ENCODE data around the gene RFX4. TPM values are rescaled to one million over a fixed set of nuclear protein-coding genes. Genes with fewer than 3 reads are reported as not detected.
A peak's percentile ranks its signal among the peaks of the same experiment; 100 is the strongest.

RFX4 gene
- total RNA-seq, 1 experiment from 2014 or later = not detected

DNA sequence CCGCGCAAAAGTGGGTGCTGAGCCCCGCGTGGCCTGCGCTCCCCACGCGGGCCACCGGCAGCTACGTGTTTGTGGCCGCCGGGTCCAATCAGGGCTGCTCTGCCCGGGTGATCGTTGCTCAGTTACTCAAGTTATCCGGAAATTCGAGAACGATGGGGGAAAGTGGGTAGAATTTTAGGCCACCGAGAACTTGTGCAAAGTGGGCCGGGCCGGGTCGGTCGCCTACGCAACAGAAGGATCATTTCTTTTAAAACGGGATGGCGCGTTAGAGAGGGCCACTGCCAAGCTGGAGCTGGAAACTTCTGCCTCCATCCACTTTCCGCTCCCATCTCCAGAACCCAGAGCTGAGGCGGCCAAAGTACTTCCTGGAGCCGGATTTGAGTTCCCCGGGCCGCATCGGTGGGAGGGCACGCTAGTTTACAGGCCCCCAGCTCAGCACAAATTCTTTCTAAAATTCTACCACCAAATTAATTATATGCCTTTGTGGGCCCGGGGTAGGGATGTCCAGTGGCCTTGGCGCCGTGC is 3.5 kb downstream of the RFX4 start:
- no peak overlapping the region for H3K4me3 ChIP-seq (ENCODE audit: low read depth, low read length, poor library complexity, severe bottlenecking)
- H3K9me3 ChIP-seq (ENCODE audit: low read depth, low read length, poor library complexity, severe bottlenecking) = no peaks in the 10 kb centered on the region
- no peak for DNase-seq (ENCODE audit: low spot score)
- no peaks in the 10 kb centered on the region for H3K36me3 ChIP-seq (ENCODE audit: insufficient read depth, low read length, poor library complexity, severe bottlenecking)
- no peak overlapping the region for H3K27ac ChIP-seq (ENCODE audit: low read depth, low read length, poor library complexity, severe bottlenecking)
- intact Hi-C loops (cut with micrococcal nuclease; ENCODE audit: unreplicated experiment) = no loop called here
- POLR2A ChIA-PET (ENCODE audit: low non-redundant PET) = no interaction called here
- BruUV-seq (replicated peaks) = no TSS peak
- CTCF ChIA-PET = interaction anchor here (0.6 kb wide), 1 partner anchor 107 kb away, joined by 4 read pairs; no protein-coding TSS in a partner anchor
- peaks cover 97% of the 10 kb centered on the region for H3K27me3 ChIP-seq (replicated peaks; ENCODE audit: insufficient read depth, low read depth, low read length, poor library complexity)
- H3K4me1 ChIP-seq (ENCODE audit: insufficient read depth, low read length, poor library complexity, severe bottlenecking) = peaks cover 5% of the 10 kb centered on the region
- TF ChIP-seq EZH2 (IDR thresholded peaks at IDR 0.05; ENCODE audit: borderline replicate concordance, low read depth, low read length, poor library complexity, severe bottlenecking) = no peak
- TF ChIP-seq, protein P1, sequence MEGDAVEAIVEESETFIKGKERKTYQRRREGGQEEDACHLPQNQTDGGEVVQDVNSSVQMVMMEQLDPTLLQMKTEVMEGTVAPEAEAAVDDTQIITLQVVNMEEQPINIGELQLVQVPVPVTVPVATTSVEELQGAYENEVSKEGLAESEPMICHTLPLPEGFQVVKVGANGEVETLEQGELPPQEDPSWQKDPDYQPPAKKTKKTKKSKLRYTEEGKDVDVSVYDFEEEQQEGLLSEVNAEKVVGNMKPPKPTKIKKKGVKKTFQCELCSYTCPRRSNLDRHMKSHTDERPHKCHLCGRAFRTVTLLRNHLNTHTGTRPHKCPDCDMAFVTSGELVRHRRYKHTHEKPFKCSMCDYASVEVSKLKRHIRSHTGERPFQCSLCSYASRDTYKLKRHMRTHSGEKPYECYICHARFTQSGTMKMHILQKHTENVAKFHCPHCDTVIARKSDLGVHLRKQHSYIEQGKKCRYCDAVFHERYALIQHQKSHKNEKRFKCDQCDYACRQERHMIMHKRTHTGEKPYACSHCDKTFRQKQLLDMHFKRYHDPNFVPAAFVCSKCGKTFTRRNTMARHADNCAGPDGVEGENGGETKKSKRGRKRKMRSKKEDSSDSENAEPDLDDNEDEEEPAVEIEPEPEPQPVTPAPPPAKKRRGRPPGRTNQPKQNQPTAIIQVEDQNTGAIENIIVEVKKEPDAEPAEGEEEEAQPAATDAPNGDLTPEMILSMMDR (conservative IDR thresholded peaks at IDR 0.05; ENCODE audit: low read depth, low read length) = no peak

DNA sequence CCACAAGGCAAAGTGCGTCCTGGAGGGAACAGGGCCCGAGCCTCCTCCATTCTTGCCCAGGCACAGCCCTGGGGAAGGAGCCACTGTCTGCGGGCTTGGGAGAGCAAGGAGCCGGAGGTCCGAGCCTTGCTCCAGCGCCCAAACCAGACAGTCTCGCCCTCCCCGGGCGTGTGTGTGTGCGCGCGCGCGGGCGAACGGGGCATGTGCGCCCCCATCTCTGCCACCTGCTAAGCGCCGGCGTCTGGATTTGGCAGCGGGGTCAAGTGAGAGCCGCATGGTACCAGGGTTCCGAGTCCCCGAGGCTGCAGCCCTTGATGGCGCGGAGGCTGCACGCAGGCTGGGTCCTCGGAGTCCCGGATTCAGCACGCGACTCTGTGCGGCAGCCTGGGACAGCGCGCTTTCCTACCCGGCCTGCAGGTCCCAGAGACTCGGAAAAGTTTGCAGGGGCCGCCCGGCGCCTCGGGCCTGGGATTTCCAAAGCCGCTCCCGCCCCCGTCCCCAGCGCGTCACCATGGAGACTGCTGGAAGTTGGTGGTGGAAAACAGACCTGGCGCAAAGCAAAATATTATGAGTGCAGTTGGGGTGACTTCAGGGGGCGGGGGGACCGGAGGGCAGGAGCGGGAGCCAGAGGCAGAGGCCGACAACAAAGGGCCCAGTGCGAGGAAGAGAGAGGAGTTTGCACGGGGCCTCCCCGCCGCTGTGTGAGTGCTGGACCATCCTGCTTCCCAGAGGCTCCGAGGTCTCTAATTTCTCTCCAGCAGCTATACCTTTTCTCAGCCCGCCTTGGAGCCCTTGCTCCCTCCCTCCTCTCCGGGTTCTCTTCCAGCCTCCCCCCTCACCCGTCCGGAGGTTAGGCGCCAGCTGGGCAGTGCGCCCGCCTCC is 4.2 kb downstream of the RFX4 start:
- no peaks in the 10 kb centered on the region for H3K36me3 ChIP-seq (ENCODE audit: insufficient read depth, low read length, poor library complexity, severe bottlenecking)
- H3K27ac ChIP-seq (ENCODE audit: low read depth, low read length, poor library complexity, severe bottlenecking) = no peak overlapping the region
- peak; percentile 64 for TF ChIP-seq EZH2 (IDR thresholded peaks at IDR 0.05; ENCODE audit: borderline replicate concordance, low read depth, low read length, poor library complexity, severe bottlenecking)
- TF ChIP-seq, protein P1 (conservative IDR thresholded peaks at IDR 0.05; ENCODE audit: low read depth, low read length) = no peak
- intact Hi-C loops (cut with micrococcal nuclease; ENCODE audit: unreplicated experiment) = no loop called here
- DNase-seq (ENCODE audit: low spot score) = no peak
- no peak overlapping the region for H3K4me3 ChIP-seq (ENCODE audit: low read depth, low read length, poor library complexity, severe bottlenecking)
- H3K27me3 ChIP-seq (replicated peaks; ENCODE audit: insufficient read depth, low read depth, low read length, poor library complexity) = peaks cover 97% of the 10 kb centered on the region
- H3K4me1 ChIP-seq (ENCODE audit: insufficient read depth, low read length, poor library complexity, severe bottlenecking) = peaks cover 5% of the 10 kb centered on the region
- no peaks in the 10 kb centered on the region for H3K9me3 ChIP-seq (ENCODE audit: low read depth, low read length, poor library complexity, severe bottlenecking)
- BruUV-seq (replicated peaks) = no TSS peak
- ChIA-PET CTCF (no interaction called here), POLR2A (ENCODE audit: low non-redundant PET) (no interaction called here)

DNA sequence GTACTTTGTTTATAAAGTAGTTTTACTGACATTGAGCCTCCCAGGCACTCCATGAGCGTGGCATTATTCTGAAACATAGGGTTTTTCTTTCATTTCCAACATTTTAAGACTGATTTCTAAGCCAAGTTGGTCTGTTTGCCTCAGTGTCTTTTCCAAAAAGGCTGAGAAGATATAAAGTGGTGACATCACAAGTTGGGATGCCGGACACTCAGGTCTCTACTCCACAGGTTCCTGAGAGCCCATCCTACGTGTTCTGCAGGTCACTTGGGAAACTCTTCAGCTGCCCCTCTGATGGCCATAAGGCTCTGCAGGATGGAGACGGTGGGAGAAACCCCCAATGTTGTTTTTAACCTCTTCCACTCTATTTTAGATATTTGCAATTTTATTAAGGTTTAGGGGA is 6.0 kb downstream of the RFX4 start:
- DNase-seq (ENCODE audit: low spot score) = no peak
- BruUV-seq (replicated peaks) = no TSS peak
- intact Hi-C loops (cut with micrococcal nuclease; ENCODE audit: unreplicated experiment) = no loop called here
- TF ChIP-seq EZH2 (IDR thresholded peaks at IDR 0.05; ENCODE audit: borderline replicate concordance, low read depth, low read length, poor library complexity, severe bottlenecking) = no peak
- TF ChIP-seq, protein P1 (conservative IDR thresholded peaks at IDR 0.05; ENCODE audit: low read depth, low read length) = no peak
- Histone ChIP-seq H3K9me3 (ENCODE audit: low read depth, low read length, poor library complexity, severe bottlenecking) (no peaks in the 10 kb centered on the region), H3K27me3 (replicated peaks; ENCODE audit: insufficient read depth, low read depth, low read length, poor library complexity) (peaks cover 97% of the 10 kb centered on the region), H3K4me1 (ENCODE audit: insufficient read depth, low read length, poor library complexity, severe bottlenecking) (no peaks in the 10 kb centered on the region), H3K36me3 (ENCODE audit: insufficient read depth, low read length, poor library complexity, severe bottlenecking) (no peaks in the 10 kb centered on the region), H3K27ac (ENCODE audit: low read depth, low read length, poor library complexity, severe bottlenecking) (no peak overlapping the region), H3K4me3 (ENCODE audit: low read depth, low read length, poor library complexity, severe bottlenecking) (no peak overlapping the region)
- ChIA-PET CTCF (no interaction called here), POLR2A (ENCODE audit: low non-redundant PET) (no interaction called here)

Measured in A673 (cell line).